Measurements from ENCODE around the gene C11orf71. TPM values are rescaled to one million over a fixed set of nuclear protein-coding genes. Genes with fewer than 3 reads are reported as not detected.
A peak's percentile ranks its signal among the peaks of the same experiment; 100 is the strongest.

C11orf71 gene
- total and polyA plus RNA-seq, 9 of the 15 experiments (the other 6 are each of a cell fraction or from before 2014, with no cell fraction given), result 2.9 to 15.1 (median 9.1) TPM

- TF ChIP-seq, protein P1, sequence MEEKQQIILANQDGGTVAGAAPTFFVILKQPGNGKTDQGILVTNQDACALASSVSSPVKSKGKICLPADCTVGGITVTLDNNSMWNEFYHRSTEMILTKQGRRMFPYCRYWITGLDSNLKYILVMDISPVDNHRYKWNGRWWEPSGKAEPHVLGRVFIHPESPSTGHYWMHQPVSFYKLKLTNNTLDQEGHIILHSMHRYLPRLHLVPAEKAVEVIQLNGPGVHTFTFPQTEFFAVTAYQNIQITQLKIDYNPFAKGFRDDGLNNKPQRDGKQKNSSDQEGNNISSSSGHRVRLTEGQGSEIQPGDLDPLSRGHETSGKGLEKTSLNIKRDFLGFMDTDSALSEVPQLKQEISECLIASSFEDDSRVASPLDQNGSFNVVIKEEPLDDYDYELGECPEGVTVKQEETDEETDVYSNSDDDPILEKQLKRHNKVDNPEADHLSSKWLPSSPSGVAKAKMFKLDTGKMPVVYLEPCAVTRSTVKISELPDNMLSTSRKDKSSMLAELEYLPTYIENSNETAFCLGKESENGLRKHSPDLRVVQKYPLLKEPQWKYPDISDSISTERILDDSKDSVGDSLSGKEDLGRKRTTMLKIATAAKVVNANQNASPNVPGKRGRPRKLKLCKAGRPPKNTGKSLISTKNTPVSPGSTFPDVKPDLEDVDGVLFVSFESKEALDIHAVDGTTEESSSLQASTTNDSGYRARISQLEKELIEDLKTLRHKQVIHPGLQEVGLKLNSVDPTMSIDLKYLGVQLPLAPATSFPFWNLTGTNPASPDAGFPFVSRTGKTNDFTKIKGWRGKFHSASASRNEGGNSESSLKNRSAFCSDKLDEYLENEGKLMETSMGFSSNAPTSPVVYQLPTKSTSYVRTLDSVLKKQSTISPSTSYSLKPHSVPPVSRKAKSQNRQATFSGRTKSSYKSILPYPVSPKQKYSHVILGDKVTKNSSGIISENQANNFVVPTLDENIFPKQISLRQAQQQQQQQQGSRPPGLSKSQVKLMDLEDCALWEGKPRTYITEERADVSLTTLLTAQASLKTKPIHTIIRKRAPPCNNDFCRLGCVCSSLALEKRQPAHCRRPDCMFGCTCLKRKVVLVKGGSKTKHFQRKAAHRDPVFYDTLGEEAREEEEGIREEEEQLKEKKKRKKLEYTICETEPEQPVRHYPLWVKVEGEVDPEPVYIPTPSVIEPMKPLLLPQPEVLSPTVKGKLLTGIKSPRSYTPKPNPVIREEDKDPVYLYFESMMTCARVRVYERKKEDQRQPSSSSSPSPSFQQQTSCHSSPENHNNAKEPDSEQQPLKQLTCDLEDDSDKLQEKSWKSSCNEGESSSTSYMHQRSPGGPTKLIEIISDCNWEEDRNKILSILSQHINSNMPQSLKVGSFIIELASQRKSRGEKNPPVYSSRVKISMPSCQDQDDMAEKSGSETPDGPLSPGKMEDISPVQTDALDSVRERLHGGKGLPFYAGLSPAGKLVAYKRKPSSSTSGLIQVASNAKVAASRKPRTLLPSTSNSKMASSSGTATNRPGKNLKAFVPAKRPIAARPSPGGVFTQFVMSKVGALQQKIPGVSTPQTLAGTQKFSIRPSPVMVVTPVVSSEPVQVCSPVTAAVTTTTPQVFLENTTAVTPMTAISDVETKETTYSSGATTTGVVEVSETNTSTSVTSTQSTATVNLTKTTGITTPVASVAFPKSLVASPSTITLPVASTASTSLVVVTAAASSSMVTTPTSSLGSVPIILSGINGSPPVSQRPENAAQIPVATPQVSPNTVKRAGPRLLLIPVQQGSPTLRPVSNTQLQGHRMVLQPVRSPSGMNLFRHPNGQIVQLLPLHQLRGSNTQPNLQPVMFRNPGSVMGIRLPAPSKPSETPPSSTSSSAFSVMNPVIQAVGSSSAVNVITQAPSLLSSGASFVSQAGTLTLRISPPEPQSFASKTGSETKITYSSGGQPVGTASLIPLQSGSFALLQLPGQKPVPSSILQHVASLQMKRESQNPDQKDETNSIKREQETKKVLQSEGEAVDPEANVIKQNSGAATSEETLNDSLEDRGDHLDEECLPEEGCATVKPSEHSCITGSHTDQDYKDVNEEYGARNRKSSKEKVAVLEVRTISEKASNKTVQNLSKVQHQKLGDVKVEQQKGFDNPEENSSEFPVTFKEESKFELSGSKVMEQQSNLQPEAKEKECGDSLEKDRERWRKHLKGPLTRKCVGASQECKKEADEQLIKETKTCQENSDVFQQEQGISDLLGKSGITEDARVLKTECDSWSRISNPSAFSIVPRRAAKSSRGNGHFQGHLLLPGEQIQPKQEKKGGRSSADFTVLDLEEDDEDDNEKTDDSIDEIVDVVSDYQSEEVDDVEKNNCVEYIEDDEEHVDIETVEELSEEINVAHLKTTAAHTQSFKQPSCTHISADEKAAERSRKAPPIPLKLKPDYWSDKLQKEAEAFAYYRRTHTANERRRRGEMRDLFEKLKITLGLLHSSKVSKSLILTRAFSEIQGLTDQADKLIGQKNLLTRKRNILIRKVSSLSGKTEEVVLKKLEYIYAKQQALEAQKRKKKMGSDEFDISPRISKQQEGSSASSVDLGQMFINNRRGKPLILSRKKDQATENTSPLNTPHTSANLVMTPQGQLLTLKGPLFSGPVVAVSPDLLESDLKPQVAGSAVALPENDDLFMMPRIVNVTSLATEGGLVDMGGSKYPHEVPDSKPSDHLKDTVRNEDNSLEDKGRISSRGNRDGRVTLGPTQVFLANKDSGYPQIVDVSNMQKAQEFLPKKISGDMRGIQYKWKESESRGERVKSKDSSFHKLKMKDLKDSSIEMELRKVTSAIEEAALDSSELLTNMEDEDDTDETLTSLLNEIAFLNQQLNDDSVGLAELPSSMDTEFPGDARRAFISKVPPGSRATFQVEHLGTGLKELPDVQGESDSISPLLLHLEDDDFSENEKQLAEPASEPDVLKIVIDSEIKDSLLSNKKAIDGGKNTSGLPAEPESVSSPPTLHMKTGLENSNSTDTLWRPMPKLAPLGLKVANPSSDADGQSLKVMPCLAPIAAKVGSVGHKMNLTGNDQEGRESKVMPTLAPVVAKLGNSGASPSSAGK (IDR thresholded peaks at IDR 0.05), result peak; percentile 82
- TF ChIP-seq, protein P2, sequence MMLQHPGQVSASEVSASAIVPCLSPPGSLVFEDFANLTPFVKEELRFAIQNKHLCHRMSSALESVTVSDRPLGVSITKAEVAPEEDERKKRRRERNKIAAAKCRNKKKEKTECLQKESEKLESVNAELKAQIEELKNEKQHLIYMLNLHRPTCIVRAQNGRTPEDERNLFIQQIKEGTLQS (IDR thresholded peaks at IDR 0.05), result peak; percentile 82
- TF ChIP-seq, protein P2 (CRISPR knock-in tag; conservative IDR thresholded peaks at IDR 0.05), result no peak
- TF ChIP-seq CXXC5 (CRISPR knock-in tag; IDR thresholded peaks at IDR 0.05), result peak; percentile 71
- 0 out of 2 replicates have a peak, but pooled peaks have one; percentile 41 for TF ChIP-seq PURB (CRISPR knock-in tag; IDR thresholded peaks at IDR 0.05; ENCODE audit: low read depth)
- TF ChIP-seq ZNF76 (CRISPR knock-in tag; IDR thresholded peaks at IDR 0.05; ENCODE audit: borderline replicate concordance), result no peak
- TF ChIP-seq SRSF3 (IDR thresholded peaks at IDR 0.05; ENCODE audit: insufficient read depth, low read length), result no peak
- no peak for TF ChIP-seq ARID3B (CRISPR knock-in tag; IDR thresholded peaks at IDR 0.05; ENCODE audit: borderline replicate concordance)
- TF ChIP-seq BMI1 (IDR thresholded peaks at IDR 0.05; ENCODE audit: low read length), result no peak
- no peak for TF ChIP-seq PTTG1 (tag; IDR thresholded peaks at IDR 0.05; ENCODE audit: low read depth)
Measured at GRCh38 chr11:114439229-114440120, 39.2 kb upstream of the C11orf71 start, which contains the start of gene REXO2 (continued).
